SHP77 (cell line): ENCODE data around the gene RCL1.
"Not testable (repeated sequence)": the region's sequence is repeated elsewhere in the genome, so short reads cannot be mapped to it uniquely, and the experiment has no call there.

Experiments
- DNase-seq, 2 experiments: peaks; one replicate each; lab custom pipeline; 2025; lab: John Stamatoyannopoulos, UW

RCL1 gene, protein sequence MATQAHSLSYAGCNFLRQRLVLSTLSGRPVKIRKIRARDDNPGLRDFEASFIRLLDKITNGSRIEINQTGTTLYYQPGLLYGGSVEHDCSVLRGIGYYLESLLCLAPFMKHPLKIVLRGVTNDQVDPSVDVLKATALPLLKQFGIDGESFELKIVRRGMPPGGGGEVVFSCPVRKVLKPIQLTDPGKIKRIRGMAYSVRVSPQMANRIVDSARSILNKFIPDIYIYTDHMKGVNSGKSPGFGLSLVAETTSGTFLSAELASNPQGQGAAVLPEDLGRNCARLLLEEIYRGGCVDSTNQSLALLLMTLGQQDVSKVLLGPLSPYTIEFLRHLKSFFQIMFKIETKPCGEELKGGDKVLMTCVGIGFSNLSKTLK

DNA sequence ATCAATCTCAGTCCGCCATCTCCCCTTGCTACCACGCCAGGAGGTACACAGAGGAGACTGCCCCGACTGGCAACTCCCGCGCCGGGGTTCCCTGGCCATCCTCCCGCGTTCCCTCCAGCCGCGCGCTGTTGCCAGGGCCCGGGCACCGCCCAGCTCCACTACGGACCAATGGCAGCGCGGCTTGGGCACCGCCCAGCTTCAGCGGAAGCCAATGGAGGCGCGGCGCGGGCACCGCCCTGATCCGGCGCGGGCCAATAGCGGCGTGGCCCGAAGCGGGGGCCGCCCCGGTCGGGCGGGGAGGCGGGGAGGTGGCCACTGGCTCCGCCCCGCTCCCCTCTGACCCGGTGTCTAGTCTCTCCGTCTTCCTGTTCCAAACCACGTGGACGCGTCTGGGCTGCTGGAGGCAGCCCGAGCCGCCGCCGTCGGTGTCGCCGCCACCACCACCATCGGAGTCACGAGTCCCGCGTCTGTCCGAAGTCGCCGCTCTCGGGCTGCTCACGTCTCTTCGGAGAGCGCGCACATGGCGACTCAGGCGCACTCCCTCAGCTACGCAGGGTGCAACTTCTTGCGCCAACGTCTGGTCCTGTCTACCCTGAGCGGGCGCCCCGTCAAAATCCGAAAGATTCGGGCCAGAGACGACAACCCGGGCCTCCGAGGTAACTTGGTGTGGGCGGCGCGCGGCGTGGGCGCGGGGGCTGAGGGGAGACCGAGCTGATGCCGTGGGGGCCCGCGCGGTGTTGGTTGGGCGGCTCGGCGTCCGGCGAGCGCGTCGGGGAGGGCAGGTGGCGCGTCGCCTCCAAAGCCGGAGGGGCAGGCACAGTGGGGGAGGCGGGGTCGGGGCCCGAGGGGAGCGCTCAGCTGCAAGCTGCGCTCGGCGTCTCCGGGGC, at the start of gene RCL1:
Gene RCL1 (plus strand): TSS at position 373 of the 887 bp plus-strand sequence. CDS start 148 bp downstream, at position 521.
- peak; percentile 76 to 86 for DNase-seq

DNA sequence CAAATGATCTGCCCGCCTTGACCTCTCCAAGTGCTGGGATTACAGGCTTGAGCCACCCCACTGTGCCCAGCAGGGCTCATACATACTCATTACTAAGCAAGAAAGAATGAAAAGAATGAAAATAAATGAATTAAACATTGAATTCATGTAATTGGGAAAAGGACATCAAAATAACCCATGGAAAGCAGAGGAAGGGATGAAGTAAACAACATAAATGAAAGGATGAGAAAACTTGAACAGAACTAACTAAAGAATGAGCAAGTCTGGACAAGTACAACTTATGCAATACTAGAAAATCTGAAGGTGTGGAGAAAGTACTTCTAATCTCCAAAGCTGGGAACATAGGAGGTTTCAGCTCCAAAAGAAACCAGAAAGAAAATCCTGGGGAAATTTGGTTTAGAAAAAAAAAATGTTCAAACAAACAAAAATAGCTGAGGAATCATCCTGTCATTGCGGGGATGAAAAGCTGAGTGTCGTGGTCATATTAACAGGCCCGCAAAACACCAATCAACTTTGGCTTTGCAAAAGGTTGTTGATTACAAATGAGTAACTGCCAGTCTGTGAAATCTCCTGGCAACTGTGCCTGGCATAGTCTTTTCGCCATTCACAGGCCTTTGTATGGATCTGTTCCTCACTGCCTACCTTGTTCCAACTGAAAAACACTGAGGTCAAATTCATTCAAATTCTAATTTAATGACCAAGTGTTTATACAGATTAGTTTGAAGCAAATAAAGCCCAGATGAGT, 49.4 kb upstream of the RCL1 start:
- DNase-seq, result no peak

DNA sequence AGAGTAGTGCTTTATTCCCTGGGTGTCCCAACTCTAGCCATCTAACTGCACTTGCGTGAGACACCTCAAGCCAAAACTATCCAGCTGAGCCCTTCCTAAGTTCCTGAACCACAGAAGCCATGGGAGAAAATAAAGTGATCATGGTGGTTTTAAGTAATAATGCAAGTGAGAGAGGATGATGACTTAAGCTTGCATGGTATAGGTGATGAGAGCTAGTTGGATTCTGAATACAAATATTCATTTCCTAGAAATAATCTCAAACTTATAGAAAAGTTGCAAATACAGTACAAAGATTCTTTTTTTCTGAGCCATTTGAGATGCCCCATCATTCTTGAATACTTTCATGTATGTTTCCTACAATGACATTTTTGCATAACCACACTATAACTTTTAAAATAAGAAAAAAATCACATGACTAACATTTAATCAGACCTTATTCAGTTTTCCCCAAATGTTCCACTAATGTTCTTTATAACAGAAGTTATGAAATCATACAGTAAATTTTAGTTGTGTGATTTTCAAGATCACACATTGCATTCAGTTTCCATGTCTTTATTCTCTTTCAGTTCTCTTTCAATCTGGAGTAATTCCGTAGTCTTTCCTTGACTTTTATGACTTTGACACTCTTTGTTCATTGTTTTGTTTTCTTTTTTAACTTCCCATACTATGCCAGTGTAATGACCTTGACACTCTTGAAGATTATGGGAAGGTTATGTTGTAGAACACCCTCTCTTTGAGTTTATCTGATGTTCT, 46.3 kb upstream of the RCL1 start:
- DNase-seq, result no peak

DNA sequence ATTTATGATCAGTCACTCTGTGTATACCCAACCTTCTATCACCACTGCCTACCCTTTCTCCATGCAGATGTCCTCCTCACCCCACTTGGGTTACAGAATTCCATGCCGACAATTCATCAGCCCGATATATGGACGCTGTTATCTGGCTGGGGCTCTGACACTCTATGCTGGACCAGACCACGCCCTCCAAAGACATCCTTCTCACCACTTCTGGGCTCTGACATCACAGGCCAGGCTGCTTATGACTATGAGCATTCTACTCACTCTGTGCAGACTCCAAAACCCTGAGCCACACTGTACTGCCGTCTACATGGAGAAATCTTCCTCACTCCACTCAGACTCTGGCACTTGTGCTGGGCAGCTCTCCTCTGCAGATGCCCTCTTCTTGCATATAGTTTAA, 44.1 kb upstream of the RCL1 start:
- no peak for DNase-seq

DNA sequence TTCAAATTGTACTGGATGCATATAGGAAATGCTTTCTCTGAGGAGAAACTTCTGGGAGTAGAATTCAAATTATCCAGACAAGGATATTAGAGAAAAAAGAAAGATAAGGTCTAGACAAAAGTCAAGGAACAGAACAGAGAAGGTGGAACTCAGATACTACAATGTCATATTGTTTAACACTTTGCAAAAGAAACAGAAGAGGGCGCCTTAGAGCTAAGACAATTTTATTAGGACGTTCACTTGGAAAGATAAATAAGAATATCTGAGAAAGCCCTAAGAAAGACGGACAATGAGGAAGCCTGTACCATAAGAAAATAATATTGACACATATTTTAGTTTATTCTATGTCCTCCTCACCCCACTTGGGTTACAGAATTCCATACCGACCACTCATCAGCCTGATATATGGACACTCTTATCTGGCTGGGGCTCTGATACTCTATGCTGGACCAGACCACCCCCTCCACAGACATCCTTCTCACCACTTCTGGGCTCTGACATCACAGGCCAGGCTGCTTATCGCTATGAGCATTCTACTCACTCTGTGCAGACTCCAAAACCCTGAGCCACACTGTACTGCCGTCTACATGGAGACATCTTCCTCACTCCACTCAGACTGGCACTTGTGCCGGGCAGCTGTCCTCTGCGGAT, 42.6 kb upstream of the RCL1 start:
- peak in 1 of 2 experiments; percentile 21 for DNase-seq

DNA sequence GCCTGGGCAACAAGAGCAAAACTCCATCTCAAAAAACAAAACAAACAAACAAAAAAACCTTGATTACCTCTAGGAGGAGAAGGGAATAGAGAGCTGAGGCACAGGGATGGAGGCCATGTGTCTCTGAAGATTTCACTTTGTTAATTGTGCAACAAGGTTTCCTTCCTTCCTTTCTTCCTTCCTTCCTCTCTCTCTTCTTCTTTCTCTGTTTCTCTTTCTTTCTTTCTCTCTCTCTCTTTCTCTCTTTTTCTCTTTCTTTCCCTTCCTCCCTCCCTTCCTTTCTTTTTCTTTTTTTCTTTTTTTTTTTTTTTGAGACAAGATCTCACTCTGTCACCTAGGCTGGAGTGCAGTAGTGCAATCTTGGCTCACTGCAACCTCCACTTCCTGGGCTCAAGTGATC, 38.2 kb upstream of the RCL1 start:
- DNase-seq, result not testable (repeated sequence)

DNA sequence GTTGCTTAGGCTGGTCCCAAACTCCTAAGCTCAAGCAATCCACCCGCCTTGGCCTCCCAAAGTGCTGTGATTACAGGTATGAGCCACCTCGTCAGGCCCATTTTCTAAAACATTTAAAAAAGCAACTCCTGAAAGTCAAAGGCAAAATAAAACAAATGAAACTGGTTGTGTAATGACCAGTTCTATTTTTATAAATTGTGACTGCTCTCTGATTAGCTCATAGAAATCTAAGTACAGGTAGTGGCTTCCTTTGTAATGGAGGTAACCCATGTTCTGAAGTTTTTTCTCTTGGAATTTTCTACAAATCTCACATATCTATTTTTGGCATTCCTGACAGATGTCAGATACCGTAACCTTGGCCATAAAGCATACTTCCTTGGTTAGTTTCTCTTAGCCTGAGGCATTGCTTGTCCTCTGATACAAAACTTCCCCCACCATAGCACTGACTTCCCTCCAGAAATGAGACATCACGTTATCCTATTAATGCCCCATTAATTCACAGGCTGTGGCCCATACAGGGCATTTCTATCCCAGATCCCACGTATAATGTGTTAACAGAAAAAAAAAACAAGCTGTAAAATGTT, 37.6 kb upstream of the RCL1 start:
- DNase-seq, result no peak

DNA sequence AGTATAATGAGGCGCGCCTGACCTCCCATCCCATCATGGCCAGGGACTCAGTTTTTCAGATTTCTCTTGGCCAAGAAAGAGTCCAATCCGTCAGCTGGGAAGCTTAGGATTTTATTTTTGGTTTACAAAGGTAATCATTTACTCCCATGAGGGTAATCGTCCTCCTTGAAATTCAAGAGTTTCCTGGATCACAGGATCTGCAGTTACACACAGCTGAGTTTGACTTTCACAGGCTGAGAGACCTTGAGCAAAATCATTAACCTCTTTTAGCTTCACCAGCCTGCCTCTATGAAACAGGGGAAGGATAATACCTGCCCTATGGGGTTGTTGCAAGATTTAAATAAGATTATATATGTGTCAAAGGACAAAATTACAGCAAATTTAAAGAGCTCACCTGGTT, 36.3 kb upstream of the RCL1 start:
- no peak for DNase-seq

DNA sequence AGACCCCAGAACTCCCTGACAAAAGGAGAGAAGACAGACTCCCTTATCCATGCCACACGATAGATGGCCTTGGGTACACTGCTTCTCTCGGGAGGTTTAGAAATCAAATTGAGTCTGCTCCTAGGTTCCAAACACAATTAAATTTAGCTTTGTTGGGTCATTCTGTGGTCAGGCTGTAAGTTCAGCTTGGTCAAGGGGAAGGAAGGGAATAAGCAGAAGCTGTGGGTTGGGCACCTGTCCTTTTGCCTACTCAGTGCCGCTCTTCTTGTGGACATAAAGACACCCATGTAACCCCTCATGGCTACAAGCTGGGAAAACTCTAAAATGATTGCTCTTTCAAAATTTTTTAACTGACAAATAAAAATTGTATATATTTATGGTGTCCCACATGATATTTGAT, 32.6 kb upstream of the RCL1 start:
- DNase-seq, result no peak

DNA sequence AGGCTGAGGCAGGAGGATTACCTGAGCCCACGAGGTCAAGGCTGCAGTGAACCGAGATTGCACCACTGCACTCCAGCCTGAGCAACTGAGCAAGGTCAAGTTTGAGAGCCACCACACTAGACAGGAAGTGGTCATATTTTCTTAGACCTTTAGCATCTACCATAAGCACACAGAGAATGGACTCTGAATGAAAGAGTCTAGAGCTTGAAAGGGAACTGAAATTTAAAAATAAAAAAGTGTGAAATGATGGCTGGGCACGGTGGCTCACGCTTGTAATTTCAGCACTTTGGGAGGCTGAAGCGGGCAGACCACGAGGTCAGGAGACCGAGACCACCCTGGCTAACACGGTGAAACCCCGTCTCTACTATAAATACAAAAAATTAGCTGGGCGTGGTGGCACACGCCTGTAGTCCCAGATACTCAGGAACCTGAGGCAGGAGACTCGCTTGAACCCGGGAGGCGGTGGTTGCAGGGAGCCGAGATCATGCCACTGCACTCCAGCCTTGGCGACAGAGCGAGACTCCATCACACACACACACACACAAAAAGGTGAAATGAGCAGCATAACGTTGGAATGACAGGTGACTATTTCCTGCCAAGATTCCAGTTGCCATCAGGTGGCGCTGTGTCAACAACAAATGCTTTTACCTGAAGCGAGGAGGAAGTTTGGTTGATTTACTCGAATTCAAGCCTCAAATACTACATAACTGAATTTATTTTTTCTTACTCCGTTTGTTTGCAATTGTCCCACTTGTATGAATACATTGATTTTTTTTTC, 30.4 kb upstream of the RCL1 start:
- DNase-seq, result peak in 1 of 2 experiments; percentile 48

DNA sequence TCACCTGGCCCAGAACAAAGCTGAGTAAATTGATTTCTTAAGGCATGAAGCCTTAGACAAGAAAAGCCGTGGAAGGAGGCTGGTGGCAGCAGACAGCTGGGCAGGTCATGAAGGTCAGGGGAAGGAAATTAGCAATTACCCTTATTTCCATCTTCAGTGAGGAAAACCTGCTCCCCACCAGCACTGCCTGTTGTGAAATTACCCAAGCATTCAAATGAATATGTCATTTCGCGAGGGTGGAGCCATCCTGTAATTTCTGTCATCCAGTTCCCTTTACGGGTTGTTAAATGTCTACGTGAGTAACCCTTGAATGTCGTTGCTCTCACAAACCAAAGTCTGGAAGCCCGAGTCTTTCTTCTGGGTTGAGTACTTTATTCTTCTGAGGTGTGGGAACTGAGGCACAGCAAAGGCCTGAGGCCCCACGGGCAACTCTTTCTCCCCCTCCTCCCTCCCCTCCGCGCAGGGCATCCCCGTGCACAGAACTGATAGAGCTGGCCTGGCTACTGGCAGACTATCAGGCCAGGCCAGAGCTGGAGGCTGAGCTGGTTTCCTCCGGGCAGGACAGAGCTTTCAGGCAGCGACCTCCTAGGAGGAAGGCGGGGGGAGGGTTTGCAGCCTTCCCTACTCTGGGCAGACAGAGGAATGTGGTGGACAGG, 29.7 kb upstream of the RCL1 start:
- no peak for DNase-seq

DNA sequence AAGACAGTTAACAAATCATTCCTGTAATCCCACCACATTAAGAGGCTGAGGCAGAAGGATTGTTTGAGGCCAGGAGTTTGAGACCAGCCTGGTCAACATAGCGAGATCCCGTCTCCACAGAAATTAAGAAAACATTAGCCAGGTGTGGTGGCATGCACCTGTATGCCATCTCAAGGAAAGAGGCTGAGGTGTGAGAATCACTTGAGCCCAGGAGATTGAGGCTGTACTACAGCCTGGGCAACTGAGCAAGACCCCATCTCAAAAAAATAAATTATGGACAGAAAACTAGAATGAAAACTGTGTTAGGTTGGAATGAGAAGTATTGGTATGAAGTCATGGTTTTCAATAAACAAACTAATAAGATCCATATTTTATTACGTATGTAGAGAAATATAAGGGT, 28.7 kb upstream of the RCL1 start:
- DNase-seq, result no peak

DNA sequence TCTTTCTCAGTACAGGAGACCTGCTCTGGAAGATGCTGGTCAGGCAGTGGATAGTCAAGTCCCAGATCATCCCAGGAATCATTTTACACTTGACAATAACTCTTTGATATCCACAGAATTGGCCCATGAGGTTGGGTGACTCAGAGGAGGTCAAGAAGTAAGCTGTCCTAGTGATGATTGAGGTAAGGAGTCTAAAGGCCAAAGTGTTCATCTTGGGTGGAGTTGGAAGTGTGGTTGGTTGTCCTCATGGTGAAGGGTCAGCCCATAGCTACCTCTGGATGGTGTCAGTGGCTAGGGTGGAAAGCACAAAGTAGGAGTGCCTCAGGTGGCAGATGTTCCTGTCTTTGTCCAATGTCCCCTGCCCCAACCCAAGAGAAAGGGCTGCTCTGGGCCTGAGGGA, 24.1 kb upstream of the RCL1 start:
- DNase-seq, result no peak

DNA sequence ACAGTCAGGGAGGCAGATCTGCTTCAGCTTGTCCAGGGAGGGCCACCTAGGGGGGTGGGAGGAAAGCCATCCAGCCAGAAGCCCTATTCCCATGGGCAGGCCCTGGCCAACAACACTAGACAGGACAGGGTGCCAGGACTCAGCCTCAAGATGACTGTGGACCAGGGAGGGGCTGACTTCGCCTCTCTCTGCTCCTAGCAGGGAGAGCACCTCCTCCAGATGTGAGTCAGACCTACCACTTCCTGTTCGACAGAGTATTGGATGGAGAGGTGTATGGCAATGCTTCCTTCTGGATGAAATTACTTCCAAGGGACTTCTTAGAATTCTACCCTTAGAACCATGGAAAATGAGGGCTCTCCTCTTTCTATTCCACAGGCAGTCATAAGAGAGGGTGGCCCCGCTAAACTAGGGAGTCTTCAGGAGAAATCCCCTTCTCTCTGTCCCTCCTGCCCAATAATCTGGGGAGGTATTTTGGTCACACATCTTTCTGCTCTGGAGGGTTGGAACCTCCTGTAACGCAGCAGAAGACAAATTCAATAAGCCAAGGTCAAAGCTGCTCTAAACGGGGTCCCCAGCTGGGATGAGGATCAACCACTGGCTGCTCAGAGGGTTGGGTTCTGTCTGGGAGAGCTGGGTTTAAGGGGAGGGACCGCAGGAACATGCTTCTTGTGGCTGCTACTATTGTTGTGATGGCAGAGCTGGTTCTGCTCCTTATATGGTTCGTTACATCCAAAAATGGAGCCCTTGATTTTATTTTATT, 23.2 kb upstream of the RCL1 start:
- DNase-seq, result no peak

DNA sequence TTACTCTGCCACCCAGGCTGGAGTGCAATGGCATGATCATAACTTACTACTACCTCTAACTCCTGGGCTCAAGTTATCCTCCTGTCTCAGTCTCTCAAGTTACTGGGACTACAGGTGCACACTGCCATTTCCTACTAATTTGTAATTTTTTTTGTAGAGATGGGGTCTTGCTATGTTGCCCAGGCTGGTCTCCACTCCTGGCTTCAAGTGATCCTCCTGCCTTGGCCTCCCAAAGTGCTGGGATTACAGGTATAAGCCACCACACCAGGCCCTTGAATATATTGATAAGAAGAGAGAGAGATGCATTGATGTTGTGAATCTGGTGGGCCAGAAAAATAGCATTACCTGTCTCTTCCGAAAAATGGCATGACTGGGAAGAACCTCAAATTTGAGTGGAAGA, 21.0 kb upstream of the RCL1 start:
- DNase-seq, result no peak

DNA sequence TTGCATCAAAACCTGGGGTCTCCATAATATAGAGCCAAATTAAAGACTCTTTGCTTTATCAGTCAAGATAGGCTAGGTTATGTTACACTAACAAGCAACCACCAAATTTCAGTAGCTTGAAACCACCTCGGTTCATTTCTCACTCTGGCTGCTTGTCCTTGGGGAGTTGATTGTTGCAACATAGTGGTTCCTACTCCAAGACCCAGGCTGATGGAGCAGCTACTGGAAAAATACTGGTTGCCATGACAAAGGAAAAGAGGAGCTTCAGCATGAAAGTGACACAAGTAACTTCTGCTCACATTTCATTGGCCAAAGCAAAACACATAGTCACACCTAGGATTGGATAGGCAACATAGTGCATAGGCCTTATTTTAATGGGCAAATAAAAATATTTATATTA, 18.5 kb upstream of the RCL1 start:
- no peak for DNase-seq

DNA sequence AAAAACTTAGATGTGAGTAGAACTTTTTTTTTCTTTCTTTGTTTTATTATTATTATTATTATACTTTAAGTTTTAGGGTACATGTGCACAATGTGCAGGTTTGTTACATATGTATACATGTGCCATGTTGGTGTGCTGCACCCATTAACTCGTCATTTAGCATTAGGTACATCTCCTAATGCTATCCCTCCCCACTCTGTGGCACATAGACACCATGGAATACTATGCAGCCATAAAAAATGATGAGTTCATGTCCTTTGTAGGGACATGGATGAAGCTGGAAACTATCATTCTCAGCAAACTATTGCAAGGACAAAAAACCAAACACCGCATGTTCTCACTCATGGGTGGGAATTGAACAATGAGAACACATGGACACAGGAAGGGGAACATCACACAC, 17.8 kb upstream of the RCL1 start:
- DNase-seq, result not testable (repeated sequence)

DNA sequence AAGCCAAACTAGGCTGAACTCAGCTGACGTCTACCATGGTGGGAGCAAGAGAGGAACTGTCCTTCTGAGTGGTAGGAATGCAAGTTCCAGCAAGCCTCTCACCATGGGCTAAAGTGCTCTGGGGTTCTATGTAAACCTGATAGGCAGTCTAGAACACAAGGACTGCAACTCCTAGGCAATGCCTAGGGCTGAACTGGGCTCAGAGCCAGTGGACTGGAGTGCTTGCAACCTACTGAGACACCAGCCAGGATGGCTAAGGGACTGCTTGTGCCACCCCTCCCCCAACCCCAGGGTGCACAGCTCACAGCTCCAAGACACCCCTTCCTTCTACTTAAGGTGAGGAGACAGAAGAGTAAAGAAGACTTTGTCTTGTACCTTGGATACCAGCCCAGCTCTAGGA, 12.1 kb upstream of the RCL1 start:
- no peak for DNase-seq

DNA sequence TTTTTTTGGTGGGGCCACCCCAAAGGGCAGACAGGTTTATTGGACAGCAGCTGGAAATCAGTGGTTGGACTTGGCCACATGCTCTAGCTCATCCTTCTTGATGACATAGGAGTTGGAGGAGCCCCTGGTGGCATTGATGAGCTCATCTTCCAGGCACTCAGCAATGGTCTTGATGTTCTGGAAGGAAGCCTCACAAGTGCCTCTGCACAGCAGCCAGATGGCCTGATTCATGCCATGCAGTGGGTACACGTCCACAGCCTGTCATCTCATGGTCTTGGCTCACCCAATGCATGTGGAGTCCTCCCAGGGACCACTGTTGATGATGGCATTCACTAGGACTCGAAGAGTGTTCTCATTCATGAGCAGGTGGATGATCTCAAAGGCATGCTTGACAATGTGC, 11.3 kb upstream of the RCL1 start:
- no peak for DNase-seq
